SU-DHL-6 (cell line): ENCODE measurements around the gene AGO3.

ENCODE experiments used
- H2AFZ ChIP-seq: fragments of 200-600 bp; sonication (generic); 2 replicates; pipeline ENCODE4 v1.6.1; 2014; ENCODE audit warnings: low read depth, mild to moderate bottlenecking, moderate library complexity, mixed read lengths, antibody characterized with exemption, low read length; ENCODE audit not compliant: severe bottlenecking
- H3F3A ChIP-seq: fragments of 200-600 bp; shearing (Covaris generic); 2 replicates; pipeline ENCODE4 v1.6.0; 2016; ENCODE audit warnings: antibody characterized with exemption, mild to moderate bottlenecking; ENCODE audit not compliant: insufficient read depth
- H3K27ac ChIP-seq: fragments of 200-600 bp; sonication (generic); 2 replicates; pipeline ENCODE4 v1.5.1; 2016; ENCODE audit warnings: low read depth, mild to moderate bottlenecking, low read length, moderate library complexity, mixed read lengths
- H3K27me3 ChIP-seq: fragments of 200-600 bp; sonication (generic), shearing (Covaris generic); 2 replicates; pipeline ENCODE4 v1.6.0; 2014; ENCODE audit warnings: mild to moderate bottlenecking, low read length
- H3K36me3 ChIP-seq: fragments of 200-600 bp; sonication (generic); 2 replicates; pipeline ENCODE4 v1.6.1; 2014; ENCODE audit warnings: mild to moderate bottlenecking, low read length, mixed read lengths
- H3K4me2 ChIP-seq: fragments of 300-600, 200-600 bp; shearing (Covaris generic), sonication (generic); 2 replicates; pipeline ENCODE4 v1.6.0; 2014; ENCODE audit warnings: low read length, low read depth, mild to moderate bottlenecking; ENCODE audit not compliant: poor library complexity, severe bottlenecking
- H3K4me3 ChIP-seq: fragments of 200-600 bp; sonication (generic); 2 replicates; pipeline ENCODE4 v1.5.1; 2014; ENCODE audit warnings: antibody characterized with exemption, low read length, mild to moderate bottlenecking, mixed read lengths; ENCODE audit not compliant: insufficient read depth, poor library complexity, severe bottlenecking
- H3K79me2 ChIP-seq: fragments of 200-600 bp; sonication (generic); 2 replicates; pipeline ENCODE4 v1.6.1; 2014; ENCODE audit warnings: mild to moderate bottlenecking, low read length, moderate library complexity; ENCODE audit not compliant: insufficient read depth
- H3K9ac ChIP-seq: fragments of 200-600 bp; sonication (generic); 2 replicates; pipeline ENCODE4 v1.7.0; 2014; ENCODE audit warnings: mild to moderate bottlenecking, low read length
- H3K9me2 ChIP-seq: fragments of 200-600 bp; sonication (generic); replicated peaks from 2 replicates; pipeline ENCODE4 v1.6.1; 2014; ENCODE audit warnings: low read length; ENCODE audit not compliant: insufficient read depth
- H3K9me3 ChIP-seq: fragments of 200-600 bp; sonication (generic); 2 replicates; pipeline ENCODE4 v1.6.1; 2014; ENCODE audit warnings: low read length, mixed read lengths; ENCODE audit not compliant: insufficient read depth
- H4K20me1 ChIP-seq: fragments of 200-600 bp; sonication (generic); 2 replicates; pipeline ENCODE4 v1.6.1; 2014; ENCODE audit warnings: low read depth, mild to moderate bottlenecking, antibody characterized with exemption, low read length, moderate library complexity, mixed read lengths
- EZH2phosphoT487 ChIP-seq: fragments of 200-600 bp; sonication (generic), shearing (Covaris generic); conservative IDR thresholded peaks from 2 replicates; pipeline ENCODE4 v1.6.1; 2018; ENCODE audit warnings: mild to moderate bottlenecking, antibody characterized with exemption, low read length, moderate library complexity, mixed read lengths
- TF ChIP-seq, protein P1 (sequence below): fragments of 200-600 bp; sonication (generic); IDR thresholded peaks from one replicate; pipeline ENCODE4 v1.5.1; 2017; ENCODE audit warnings: antibody characterized with exemption, mild to moderate bottlenecking, low read length, moderate library complexity; ENCODE audit not compliant: insufficient read depth, poor library complexity, severe bottlenecking

AGO3 gene

DNA sequence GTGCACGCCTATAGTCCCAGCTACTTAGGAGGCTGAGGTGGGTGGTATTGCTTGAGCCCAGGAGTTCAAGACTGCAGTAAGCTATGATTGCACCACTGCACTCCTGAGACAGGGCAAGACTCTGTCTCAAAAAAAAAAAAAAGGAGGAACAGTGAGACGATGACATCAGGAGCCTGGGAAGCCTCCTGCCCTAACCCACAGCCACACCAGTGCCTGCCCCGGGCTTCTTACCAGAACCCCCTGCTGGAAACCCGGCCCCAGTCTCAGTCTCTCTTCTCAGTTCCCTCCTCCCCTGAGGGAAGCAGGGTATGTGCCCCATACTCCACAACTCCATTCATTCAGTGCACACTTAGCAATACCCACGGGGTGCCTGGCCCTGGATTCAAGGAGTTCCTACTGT, 185.0 kb downstream of the AGO3 start:
- H2AFZ ChIP-seq: no peak overlapping the region
- no peaks in the 10 kb centered on the region for H3K9me2 ChIP-seq
- no peaks in the 10 kb centered on the region for H4K20me1 ChIP-seq
- no peaks in the 10 kb centered on the region for H3K79me2 ChIP-seq
- H3K9ac ChIP-seq: no peak overlapping the region
- TF ChIP-seq, protein P1, sequence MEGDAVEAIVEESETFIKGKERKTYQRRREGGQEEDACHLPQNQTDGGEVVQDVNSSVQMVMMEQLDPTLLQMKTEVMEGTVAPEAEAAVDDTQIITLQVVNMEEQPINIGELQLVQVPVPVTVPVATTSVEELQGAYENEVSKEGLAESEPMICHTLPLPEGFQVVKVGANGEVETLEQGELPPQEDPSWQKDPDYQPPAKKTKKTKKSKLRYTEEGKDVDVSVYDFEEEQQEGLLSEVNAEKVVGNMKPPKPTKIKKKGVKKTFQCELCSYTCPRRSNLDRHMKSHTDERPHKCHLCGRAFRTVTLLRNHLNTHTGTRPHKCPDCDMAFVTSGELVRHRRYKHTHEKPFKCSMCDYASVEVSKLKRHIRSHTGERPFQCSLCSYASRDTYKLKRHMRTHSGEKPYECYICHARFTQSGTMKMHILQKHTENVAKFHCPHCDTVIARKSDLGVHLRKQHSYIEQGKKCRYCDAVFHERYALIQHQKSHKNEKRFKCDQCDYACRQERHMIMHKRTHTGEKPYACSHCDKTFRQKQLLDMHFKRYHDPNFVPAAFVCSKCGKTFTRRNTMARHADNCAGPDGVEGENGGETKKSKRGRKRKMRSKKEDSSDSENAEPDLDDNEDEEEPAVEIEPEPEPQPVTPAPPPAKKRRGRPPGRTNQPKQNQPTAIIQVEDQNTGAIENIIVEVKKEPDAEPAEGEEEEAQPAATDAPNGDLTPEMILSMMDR: no peak
- no peak for TF ChIP-seq EZH2phosphoT487
- H3K4me3 ChIP-seq: no peak overlapping the region
- H3K4me2 ChIP-seq: no peak overlapping the region
- no peaks in the 10 kb centered on the region for H3F3A ChIP-seq
- H3K27ac ChIP-seq: no peak overlapping the region
- no peaks in the 10 kb centered on the region for H3K9me3 ChIP-seq
- H3K27me3 ChIP-seq: no peaks in the 10 kb centered on the region
- no peaks in the 10 kb centered on the region for H3K36me3 ChIP-seq

DNA sequence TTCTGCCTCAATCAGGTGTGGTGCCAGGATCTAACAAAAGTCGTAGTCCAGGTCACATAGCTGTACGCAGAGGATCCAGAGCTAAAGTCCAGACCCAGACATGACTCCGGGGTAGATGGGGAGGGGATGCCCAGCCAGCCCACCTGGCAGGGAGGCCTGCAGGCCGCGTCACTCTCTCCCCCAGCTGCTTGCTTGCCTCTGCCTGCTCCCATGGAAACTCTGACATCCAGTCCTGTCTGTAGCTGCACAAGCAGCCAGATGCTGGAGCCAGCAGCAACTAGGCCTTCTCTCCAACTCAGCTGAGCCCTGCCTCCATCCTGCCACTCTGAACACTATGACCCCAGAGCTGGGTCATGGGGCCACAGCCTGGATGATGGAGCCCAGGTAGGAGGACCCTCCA, 186.0 kb downstream of the AGO3 start:
- Histone ChIP-seq H3K4me2 (no peak overlapping the region), H2AFZ (no peak overlapping the region), H3K27ac (no peak overlapping the region), H4K20me1 (no peaks in the 10 kb centered on the region), H3K79me2 (no peaks in the 10 kb centered on the region), H3F3A (no peaks in the 10 kb centered on the region), H3K9ac (no peak overlapping the region), H3K36me3 (no peaks in the 10 kb centered on the region), H3K9me2 (no peaks in the 10 kb centered on the region), H3K4me3 (no peak overlapping the region), H3K27me3 (no peaks in the 10 kb centered on the region), H3K9me3 (no peaks in the 10 kb centered on the region)
- no peak for TF ChIP-seq EZH2phosphoT487
- TF ChIP-seq, protein P1: no peak

DNA sequence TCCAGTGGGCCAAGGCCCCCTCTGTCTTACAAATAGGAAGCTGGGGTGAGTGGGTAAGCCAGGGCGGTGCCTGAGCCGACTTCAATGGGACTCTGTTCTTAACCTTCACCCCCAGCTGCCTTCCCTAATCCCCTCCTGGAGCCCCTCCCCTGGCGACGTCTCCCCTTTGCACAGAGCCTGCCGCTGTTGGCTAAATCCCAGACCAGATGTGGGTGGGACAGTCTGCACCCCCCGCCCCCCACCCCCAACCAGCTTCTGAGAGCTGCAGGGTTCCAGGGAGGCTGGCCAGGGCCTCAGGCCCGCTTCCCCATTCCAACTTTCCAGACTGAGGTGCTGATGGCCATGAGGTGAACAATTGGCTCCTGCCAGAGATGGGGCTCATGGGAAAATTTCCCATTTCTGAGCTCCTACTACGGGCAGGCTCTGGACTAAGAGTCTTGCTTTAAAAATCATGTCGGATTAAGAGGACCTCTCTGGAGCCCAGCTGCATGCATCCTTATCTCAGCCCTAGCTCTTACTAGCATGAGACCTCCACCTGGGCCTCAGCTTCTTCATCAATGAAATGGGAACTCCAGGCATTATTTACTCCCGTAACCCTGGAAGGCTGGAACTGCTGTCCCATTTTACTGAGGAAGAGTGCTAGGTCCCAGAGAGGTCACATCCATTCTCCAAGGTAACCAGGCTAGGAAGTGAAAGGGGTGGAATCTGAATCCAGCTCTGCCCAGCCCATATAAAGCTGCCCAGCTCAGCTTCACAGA, 187.7 kb downstream of the AGO3 start:
- no peaks in the 10 kb centered on the region for H3K9me3 ChIP-seq
- no peaks in the 10 kb centered on the region for H3K27me3 ChIP-seq
- TF ChIP-seq, protein P1: no peak
- no peak for TF ChIP-seq EZH2phosphoT487
- no peak overlapping the region for H3K9ac ChIP-seq
- H3K9me2 ChIP-seq: no peaks in the 10 kb centered on the region
- no peak overlapping the region for H3K27ac ChIP-seq
- no peaks in the 10 kb centered on the region for H4K20me1 ChIP-seq
- no peaks in the 10 kb centered on the region for H3F3A ChIP-seq
- H3K36me3 ChIP-seq: no peaks in the 10 kb centered on the region
- no peaks in the 10 kb centered on the region for H3K79me2 ChIP-seq
- H3K4me2 ChIP-seq: no peak overlapping the region
- no peak overlapping the region for H2AFZ ChIP-seq
- H3K4me3 ChIP-seq: no peak overlapping the region
